IMR-90 (cell line): Measurements from ENCODE around the gene ADAMTS13.

Experiments
- CEBPB ChIP-seq: IDR thresholded peaks from 2 replicates; pipeline ENCODE4 v1.6.1; 2012; ENCODE audit warnings: low read depth, low read length, improper control_type of control experiment
- CHD1 ChIP-seq: IDR thresholded peaks from 2 replicates; pipeline ENCODE4 v1.6.1; 2012; ENCODE audit warnings: low read depth, low read length, improper control_type of control experiment
- FOS ChIP-seq: fragments of 150-350 bp; IDR thresholded peaks from 2 replicates; pipeline ENCODE4 v1.6.1; 2016; ENCODE audit warnings: low read depth, low read length
- MAZ ChIP-seq: IDR thresholded peaks from 2 replicates; pipeline ENCODE4 v1.6.1; 2012; ENCODE audit warnings: low read depth, mild to moderate bottlenecking, low read length, improper control_type of control experiment, moderate library complexity, borderline replicate concordance
- NFE2L2 ChIP-seq: fragments of 150-350 bp; IDR thresholded peaks from 2 replicates; pipeline ENCODE4 v1.6.1; 2016; ENCODE audit warnings: low read depth, mild to moderate bottlenecking, low read length
- POLR2A ChIP-seq: IDR thresholded peaks from 2 replicates; pipeline ENCODE4 v1.6.1; 2012; ENCODE audit warnings: mild to moderate bottlenecking, low read depth, low read length
- RAD21 ChIP-seq: IDR thresholded peaks from 2 replicates; pipeline ENCODE4 v1.6.1; 2012; ENCODE audit warnings: low read length, improper control_type of control experiment
- RCOR1 ChIP-seq: IDR thresholded peaks from 2 replicates; pipeline ENCODE4 v1.6.1; 2012; ENCODE audit warnings: mild to moderate bottlenecking, low read length, improper control_type of control experiment; ENCODE audit not compliant: insufficient replicate concordance
- RFX5 ChIP-seq: IDR thresholded peaks from 2 replicates; pipeline ENCODE4 v1.8.0; 2012; ENCODE audit warnings: low read depth, mild to moderate bottlenecking, low read length, moderate library complexity
- SMC3 ChIP-seq: fragments of 150-350 bp; IDR thresholded peaks from 2 replicates; pipeline ENCODE4 v1.6.1; 2016; ENCODE audit warnings: low read depth, mild to moderate bottlenecking, antibody characterized with exemption, low read length, moderate library complexity
- TF ChIP-seq, protein P1 (sequence below): conservative IDR thresholded peaks from 2 replicates; pipeline ENCODE4 v1.5.1; 2012; ENCODE audit warnings: mild to moderate bottlenecking, low read depth, low read length, improper control_type of control experiment
- TF ChIP-seq, protein P2 (sequence below): fragments of 150-350 bp; IDR thresholded peaks from 2 replicates; pipeline ENCODE4 v1.6.1; 2017; ENCODE audit warnings: mild to moderate bottlenecking, antibody characterized with exemption, low read length, low read depth

DNA sequence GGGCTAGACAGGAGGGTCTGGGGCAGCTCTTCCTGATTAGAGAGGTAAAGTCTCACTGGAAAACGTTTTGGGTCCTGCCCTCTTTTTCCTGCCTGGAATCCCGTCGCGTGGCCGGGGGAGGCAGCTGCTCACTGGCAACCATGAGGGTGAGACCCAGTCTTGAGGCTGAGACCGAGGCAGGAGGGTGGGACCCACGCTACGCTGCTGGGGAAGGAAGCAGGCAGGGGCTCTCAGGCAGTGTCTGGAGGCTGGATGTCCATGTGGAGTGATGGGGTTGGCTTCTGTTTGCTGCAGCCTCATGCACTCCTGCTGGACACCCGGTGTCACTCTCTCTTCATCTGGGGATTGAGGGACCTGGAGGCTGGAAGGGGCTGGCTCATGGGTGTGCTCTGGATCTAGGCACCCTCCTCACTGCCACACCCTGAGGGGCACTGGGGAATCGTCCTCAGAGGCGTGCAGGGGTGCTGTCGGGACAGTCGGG is 68.1 kb downstream of the ADAMTS13 start:
- TF ChIP-seq, protein P1, sequence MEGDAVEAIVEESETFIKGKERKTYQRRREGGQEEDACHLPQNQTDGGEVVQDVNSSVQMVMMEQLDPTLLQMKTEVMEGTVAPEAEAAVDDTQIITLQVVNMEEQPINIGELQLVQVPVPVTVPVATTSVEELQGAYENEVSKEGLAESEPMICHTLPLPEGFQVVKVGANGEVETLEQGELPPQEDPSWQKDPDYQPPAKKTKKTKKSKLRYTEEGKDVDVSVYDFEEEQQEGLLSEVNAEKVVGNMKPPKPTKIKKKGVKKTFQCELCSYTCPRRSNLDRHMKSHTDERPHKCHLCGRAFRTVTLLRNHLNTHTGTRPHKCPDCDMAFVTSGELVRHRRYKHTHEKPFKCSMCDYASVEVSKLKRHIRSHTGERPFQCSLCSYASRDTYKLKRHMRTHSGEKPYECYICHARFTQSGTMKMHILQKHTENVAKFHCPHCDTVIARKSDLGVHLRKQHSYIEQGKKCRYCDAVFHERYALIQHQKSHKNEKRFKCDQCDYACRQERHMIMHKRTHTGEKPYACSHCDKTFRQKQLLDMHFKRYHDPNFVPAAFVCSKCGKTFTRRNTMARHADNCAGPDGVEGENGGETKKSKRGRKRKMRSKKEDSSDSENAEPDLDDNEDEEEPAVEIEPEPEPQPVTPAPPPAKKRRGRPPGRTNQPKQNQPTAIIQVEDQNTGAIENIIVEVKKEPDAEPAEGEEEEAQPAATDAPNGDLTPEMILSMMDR = no peak
- TF ChIP-seq POLR2A (no peak), FOS (no peak), RAD21 (no peak), RCOR1 (no peak), CEBPB (no peak), SMC3 (no peak), MAZ (no peak), CHD1 (no peak), NFE2L2 (no peak), RFX5 (no peak)
- TF ChIP-seq, protein P2, sequence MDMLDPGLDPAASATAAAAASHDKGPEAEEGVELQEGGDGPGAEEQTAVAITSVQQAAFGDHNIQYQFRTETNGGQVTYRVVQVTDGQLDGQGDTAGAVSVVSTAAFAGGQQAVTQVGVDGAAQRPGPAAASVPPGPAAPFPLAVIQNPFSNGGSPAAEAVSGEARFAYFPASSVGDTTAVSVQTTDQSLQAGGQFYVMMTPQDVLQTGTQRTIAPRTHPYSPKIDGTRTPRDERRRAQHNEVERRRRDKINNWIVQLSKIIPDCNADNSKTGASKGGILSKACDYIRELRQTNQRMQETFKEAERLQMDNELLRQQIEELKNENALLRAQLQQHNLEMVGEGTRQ = no peak
